Chondrocyte (in vitro differentiated cells): ENCODE results near the gene SPPL2C. TPM values are rescaled to one million over a fixed set of nuclear protein-coding genes. Genes with fewer than 3 reads are reported as not detected.

Experiments used
- DNase-seq: peaks from one replicate; pipeline ENCODE4 v3.0.0; 2021; ENCODE audit warnings: mixed read lengths, low spot score
- H3K27ac Mint-ChIP-seq: one replicate; pipeline ENCODE4 v1.8.0; 2021; ENCODE audit warnings: mild to moderate bottlenecking, moderate library complexity, mixed read lengths; ENCODE audit not compliant: unreplicated experiment
- H3K27me3 Mint-ChIP-seq: 2 replicates; pipeline ENCODE4 v1.8.0; 2021; ENCODE audit warnings: low read depth, mixed read lengths
- H3K36me3 Mint-ChIP-seq: 2 replicates; pipeline ENCODE4 v1.8.0; 2021; ENCODE audit warnings: low read depth, mixed read lengths
- H3K4me1 Mint-ChIP-seq: 2 replicates; pipeline ENCODE4 v1.8.0; 2021; ENCODE audit warnings: low read depth, mild to moderate bottlenecking, mixed read lengths
- H3K4me3 Mint-ChIP-seq: one replicate; pipeline ENCODE4 v1.8.0; 2021; ENCODE audit warnings: mild to moderate bottlenecking, moderate library complexity, mixed read lengths; ENCODE audit not compliant: unreplicated experiment
- H3K9me3 Mint-ChIP-seq: 2 replicates; pipeline ENCODE4 v1.8.0; 2021; ENCODE audit warnings: low read depth, mixed read lengths
- total RNA-seq: library from RNA; stranded (reverse); gene quantifications from 3 replicates; pipeline ENCODE4 v1.2.1, GENCODE V29; 2021
- TF ChIP-seq, protein P1 (sequence below): fragments of 200-600 bp; sonication (generic); IDR thresholded peaks from 2 replicates; pipeline ENCODE4 v1.5.0; 2021; ENCODE audit warnings: antibody characterized with exemption, mild to moderate bottlenecking, moderate library complexity

The SPPL2C gene
- total RNA-seq, 1 donor from 2014 or later = not detected

DNA sequence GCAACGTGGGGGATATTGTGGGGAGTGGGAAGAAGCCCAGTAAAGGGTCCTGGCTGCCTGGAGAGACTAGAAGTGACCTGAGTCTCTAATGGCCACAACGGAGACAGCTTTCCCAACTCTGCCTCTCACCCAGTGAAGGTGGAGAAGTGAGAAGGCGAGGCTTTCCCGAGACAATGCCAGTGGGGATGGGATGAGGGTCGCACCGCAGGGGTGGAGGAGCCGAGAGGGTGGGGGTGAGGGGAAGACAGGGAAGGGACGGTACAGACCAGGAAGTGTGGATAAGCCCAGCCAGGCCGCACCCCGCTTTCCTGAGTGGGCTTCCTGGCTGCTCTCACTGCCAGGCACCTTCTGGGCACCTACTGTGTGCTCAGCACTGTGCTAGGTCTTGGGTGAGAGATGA, 7.5 kb upstream of the SPPL2C start:
- Mint-ChIP-seq H3K4me3 (no peak overlapping the region), H3K27ac (no peak overlapping the region), H3K9me3 (no peaks in the 10 kb centered on the region), H3K36me3 (no peaks in the 10 kb centered on the region), H3K4me1 (no peaks in the 10 kb centered on the region), H3K27me3 (peaks cover 31% of the 10 kb centered on the region)
- DNase-seq = no peak
- TF ChIP-seq, protein P1, sequence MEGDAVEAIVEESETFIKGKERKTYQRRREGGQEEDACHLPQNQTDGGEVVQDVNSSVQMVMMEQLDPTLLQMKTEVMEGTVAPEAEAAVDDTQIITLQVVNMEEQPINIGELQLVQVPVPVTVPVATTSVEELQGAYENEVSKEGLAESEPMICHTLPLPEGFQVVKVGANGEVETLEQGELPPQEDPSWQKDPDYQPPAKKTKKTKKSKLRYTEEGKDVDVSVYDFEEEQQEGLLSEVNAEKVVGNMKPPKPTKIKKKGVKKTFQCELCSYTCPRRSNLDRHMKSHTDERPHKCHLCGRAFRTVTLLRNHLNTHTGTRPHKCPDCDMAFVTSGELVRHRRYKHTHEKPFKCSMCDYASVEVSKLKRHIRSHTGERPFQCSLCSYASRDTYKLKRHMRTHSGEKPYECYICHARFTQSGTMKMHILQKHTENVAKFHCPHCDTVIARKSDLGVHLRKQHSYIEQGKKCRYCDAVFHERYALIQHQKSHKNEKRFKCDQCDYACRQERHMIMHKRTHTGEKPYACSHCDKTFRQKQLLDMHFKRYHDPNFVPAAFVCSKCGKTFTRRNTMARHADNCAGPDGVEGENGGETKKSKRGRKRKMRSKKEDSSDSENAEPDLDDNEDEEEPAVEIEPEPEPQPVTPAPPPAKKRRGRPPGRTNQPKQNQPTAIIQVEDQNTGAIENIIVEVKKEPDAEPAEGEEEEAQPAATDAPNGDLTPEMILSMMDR = no peak

DNA sequence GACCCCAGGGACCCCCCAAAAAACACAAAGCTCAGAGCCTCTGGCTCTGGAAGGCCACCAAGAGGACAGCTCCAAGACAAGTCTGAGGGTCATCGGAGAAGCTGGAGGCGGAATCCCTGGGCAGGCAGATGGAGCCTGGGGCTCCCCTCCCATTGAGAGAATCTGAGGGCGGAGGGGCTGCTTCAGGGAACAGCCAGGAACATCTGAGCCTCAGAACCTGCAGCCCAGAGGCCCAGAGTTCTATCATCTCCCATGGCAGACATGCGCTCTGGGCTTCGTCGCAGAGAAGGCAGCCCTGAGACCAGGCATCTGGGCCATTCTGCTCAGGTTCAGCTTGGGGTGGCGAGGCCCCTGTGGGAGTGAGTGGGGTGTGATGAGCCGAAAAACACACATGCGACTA, 7.1 kb upstream of the SPPL2C start:
- no peaks in the 10 kb centered on the region for H3K4me1 Mint-ChIP-seq
- peaks cover 35% of the 10 kb centered on the region for H3K27me3 Mint-ChIP-seq
- H3K36me3 Mint-ChIP-seq = no peaks in the 10 kb centered on the region
- no peaks in the 10 kb centered on the region for H3K9me3 Mint-ChIP-seq
- no peak overlapping the region for H3K27ac Mint-ChIP-seq
- TF ChIP-seq, protein P1 = no peak
- no peak overlapping the region for H3K4me3 Mint-ChIP-seq
- no peak for DNase-seq

DNA sequence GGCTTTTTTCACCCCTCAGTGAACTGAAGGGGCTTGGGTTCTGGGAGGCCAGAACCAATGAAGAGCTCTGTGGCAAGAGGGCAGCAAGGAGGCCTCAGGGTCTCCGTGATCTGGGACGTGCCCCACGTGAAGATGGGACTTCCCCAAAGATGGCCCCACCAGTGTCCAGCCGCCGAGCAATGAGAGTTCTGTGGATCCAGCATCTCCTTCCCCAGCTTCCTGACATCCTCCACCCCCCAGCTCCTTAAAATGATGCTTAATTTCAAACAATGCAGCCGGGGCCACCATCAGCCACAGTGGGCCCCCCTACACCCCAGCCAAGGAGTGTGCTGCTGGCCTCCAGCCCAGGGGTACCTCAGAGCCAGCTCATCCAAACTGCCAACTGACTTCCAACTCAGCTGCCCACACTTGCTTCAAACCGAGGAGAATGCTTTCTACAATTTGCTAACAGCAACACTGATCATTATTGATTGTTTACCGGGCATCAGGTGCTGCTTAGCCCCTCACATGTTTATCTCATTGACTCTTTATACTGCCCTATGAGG, 5.9 kb upstream of the SPPL2C start:
- no peaks in the 10 kb centered on the region for H3K4me1 Mint-ChIP-seq
- H3K27me3 Mint-ChIP-seq = peaks cover 42% of the 10 kb centered on the region
- H3K36me3 Mint-ChIP-seq = no peaks in the 10 kb centered on the region
- H3K9me3 Mint-ChIP-seq = no peaks in the 10 kb centered on the region
- H3K4me3 Mint-ChIP-seq = no peak overlapping the region
- TF ChIP-seq, protein P1 = no peak
- H3K27ac Mint-ChIP-seq = no peak overlapping the region
- DNase-seq = no peak

DNA sequence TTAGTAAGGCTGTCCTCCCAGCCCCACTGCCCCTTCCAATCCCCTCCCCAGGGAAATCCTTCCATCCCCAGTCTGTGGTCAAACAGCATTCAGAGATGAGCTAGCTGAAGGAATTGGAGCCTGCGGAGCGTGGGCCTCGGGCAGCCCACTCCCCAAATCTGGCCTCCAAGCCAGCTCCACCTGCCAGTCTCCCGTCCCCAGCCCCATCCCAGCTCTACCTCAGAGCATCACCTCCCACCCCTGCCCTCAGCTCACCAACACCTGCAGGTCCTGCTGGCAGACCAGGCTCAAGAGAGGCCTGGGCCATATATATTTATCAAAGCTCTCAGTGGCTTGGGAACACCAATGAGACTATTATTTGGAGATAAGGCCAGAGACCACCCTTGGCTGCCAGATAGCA, 5.2 kb upstream of the SPPL2C start:
- H3K27ac Mint-ChIP-seq = no peak overlapping the region
- no peaks in the 10 kb centered on the region for H3K4me1 Mint-ChIP-seq
- TF ChIP-seq, protein P1 = no peak
- H3K9me3 Mint-ChIP-seq = no peaks in the 10 kb centered on the region
- DNase-seq = no peak
- no peak overlapping the region for H3K4me3 Mint-ChIP-seq
- H3K27me3 Mint-ChIP-seq = peaks cover 37% of the 10 kb centered on the region
- no peaks in the 10 kb centered on the region for H3K36me3 Mint-ChIP-seq

DNA sequence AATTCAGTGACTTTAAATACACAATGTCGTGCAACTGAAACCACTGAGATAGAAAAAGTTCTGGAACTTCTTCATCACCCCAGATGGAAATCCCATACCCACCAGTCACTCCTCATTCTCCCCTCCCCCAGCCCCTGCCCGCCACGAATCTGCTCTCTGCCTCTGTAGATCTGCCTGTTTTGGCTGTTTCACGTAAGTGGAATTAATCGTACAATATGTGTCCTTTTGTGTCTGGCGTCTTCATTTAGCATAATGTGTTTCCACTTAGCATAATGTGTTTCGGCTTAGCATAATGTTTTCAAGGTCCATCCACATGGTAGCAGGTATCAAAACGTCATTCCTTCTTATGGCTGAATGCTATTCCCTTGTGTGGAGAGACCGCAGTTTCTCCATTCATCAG, 3.5 kb upstream of the SPPL2C start:
- Mint-ChIP-seq H3K27ac (no peak overlapping the region), H3K36me3 (no peaks in the 10 kb centered on the region), H3K4me1 (no peaks in the 10 kb centered on the region), H3K27me3 (peaks cover 34% of the 10 kb centered on the region), H3K9me3 (no peaks in the 10 kb centered on the region), H3K4me3 (no peak overlapping the region)
- TF ChIP-seq, protein P1 = no peak
- no peak for DNase-seq
